Measurements from ENCODE around the gene TRIM10. TPM values are rescaled to one million over a fixed set of nuclear protein-coding genes. Genes with fewer than 3 reads are reported as not detected.
A peak's percentile ranks its signal among the peaks of the same experiment; 100 is the strongest.

TRIM10 gene
- total and polyA plus RNA-seq, 7 donors, result 0.36 to 4.8 (median 3.1) TPM; not detected in 3

- TF ChIP-seq POLR2A (IDR thresholded peaks at IDR 0.05) (no peak), CTCF (IDR thresholded peaks at IDR 0.05) (no peak), POLR2AphosphoS5 (IDR thresholded peaks at IDR 0.05) (no peak), EP300 (IDR thresholded peaks at IDR 0.05) (no peak)
Measured at GRCh38 chr6:30175765-30176164, 14.8 kb upstream of the TRIM10 start.

DNA sequence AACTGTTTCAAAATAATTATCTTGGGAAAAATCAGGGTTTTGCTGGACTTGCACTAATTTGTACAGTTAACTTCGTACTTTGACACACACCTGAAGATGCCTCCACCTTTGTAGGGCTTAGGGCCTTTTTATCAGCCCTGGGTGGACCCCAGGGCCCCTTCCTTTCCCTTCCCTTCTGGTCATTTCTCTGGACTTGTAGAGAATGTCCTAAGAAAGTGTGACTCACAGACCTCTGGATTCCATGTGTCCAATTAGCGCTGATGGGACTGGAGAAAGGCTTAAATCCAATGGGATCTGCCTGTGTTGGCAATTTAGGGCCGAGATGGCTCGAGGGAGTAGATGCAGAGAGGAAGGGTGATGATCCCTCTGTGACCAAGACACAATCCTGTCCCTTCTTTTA is 11.7 kb upstream of the TRIM10 start:
- WGBS, 2 donors, result 86 to 88% methylated on average over 4 of the region's 4 CpGs
- Histone ChIP-seq H3K4me3 (no peak overlapping the region), H3K36me3 (no peaks in the 10 kb centered on the region), H3K27ac (no peak overlapping the region), H3K27me3 (peaks cover 23 to 64% (median 34%) of the 10 kb centered on the region in 3 donors), H3K9me3 (no peaks in the 10 kb centered on the region), H3K4me1 (peaks cover 0 to 9% (median 7%) of the 10 kb centered on the region in 4 donors)
- TF ChIP-seq EP300 (IDR thresholded peaks at IDR 0.05) (no peak), POLR2A (IDR thresholded peaks at IDR 0.05) (no peak), CTCF (IDR thresholded peaks at IDR 0.05) (no peak), POLR2AphosphoS5 (IDR thresholded peaks at IDR 0.05) (no peak)
- intact Hi-C loops (cut with DNase I), result no loop called here
- no peak for DNase-seq

More at GRCh38 chr6:30175765-30176164, 14.8 kb upstream of the TRIM10 start:
- 91 to 95% methylated on average over 2 of the region's 2 CpGs for WGBS, 2 donors
- Histone ChIP-seq H3K9me3 (no peaks in the 10 kb centered on the region), H3K4me3 (no peak overlapping the region), H3K27me3 (peaks cover 15 to 51% (median 29%) of the 10 kb centered on the region in 3 donors), H3K36me3 (no peaks in the 10 kb centered on the region), H3K27ac (no peak overlapping the region), H3K4me1 (peaks cover 0 to 9% (median 7%) of the 10 kb centered on the region in 4 donors)
- intact Hi-C loops (cut with DNase I), result no loop called here
- no peak for DNase-seq

GRCh38 chr6:30171677-30172471 is 10.9 kb upstream of the TRIM10 start:
- TF ChIP-seq CTCF (IDR thresholded peaks at IDR 0.05) (no peak), EP300 (IDR thresholded peaks at IDR 0.05) (no peak), POLR2AphosphoS5 (IDR thresholded peaks at IDR 0.05) (no peak), POLR2A (IDR thresholded peaks at IDR 0.05) (no peak)
- DNase-seq, result no peak
- peaks cover 0 to 9% (median 7%) of the 10 kb centered on the region in 4 donors for H3K4me1 ChIP-seq
- H3K9me3 ChIP-seq, result no peaks in the 10 kb centered on the region
- H3K27ac ChIP-seq, result no peak overlapping the region
- peaks cover 23 to 63% (median 34%) of the 10 kb centered on the region in 3 donors for H3K27me3 ChIP-seq
- H3K36me3 ChIP-seq, result no peaks in the 10 kb centered on the region
- 10 to 63% methylated on average over 62 of the region's 62 CpGs for WGBS, 2 donors
- intact Hi-C loops (cut with DNase I), result loop anchor here (2.0 kb wide), 1 partner anchor 69 kb away; no protein-coding TSS in a partner anchor
- H3K4me3 ChIP-seq, result peak overlapping the region in 1 of 4 donors; percentile 6

DNA sequence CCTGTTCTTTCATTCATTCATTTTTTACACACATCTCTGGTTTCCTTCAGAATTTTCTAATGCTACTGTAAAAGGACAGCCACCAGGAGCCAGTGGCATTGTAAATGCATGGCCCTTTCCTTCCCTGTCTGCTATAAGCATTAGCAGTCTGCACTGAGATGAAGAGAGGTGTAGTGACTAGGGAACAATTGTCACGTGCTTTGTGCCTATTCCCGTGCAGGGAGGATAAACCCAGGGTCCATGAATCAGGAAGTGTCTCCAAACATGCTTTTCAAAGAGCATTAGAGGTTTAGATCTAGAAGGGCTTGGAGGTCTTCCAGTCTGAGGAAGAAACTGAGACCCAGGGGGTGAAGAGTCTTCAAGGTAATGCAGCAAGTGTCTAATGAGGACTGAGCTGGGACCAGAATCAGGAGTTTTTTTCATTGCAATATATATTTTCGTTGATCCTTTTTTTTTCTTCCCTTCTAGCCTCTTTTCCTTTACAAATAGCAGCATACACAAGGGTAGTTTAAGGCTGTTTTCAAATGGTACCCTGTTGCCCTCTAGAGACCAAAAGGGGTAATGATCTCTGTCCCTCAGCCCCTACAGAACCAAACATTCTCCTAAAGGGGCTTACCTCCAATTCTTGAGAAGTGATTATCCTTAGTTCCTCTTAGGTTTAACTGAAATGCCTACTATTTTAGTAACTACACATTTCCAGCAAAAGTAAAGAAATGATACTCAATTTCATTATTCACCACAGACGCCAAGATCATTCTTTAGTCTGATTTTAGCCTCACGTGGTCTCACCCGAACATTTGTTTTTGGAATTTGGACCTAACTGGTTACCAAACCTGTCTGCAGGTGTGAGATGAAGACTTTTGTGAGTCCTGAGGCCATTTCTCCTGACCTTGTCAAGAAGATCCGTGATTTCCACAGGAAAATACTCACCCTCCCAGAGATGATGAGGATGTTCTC is 8.9 kb upstream of the TRIM10 start:
- H3K36me3 ChIP-seq, result no peaks in the 10 kb centered on the region
- TF ChIP-seq EP300 (IDR thresholded peaks at IDR 0.05), result no peak
- peak in 3 of 4 experiments; percentile 52 to 61 (median 54) for TF ChIP-seq CTCF (IDR thresholded peaks at IDR 0.05)
- H3K4me1 ChIP-seq, result peaks cover 0 to 9% (median 7%) of the 10 kb centered on the region in 4 donors
- H3K27me3 ChIP-seq, result peaks cover 23 to 63% (median 34%) of the 10 kb centered on the region in 3 donors
- 37 to 49% methylated on average over 7 of the region's 7 CpGs for WGBS, 2 donors
- intact Hi-C loops (cut with DNase I), result loop anchor here (2.0 kb wide), 1 partner anchor 67 kb away; no protein-coding TSS in a partner anchor
- no peak for DNase-seq
- H3K9me3 ChIP-seq, result no peaks in the 10 kb centered on the region
- H3K27ac ChIP-seq, result no peak overlapping the region
- H3K4me3 ChIP-seq, result no peak overlapping the region
